ENCODE measurements around the gene MCM3AP. TPM values are rescaled to one million over a fixed set of nuclear protein-coding genes. Genes with fewer than 3 reads are reported as not detected.

MCM3AP gene
- total RNA-seq, 1 experiment from 2014 or later: 140 TPM

GRCh38 chr21:46253610-46254124 is 31.7 kb downstream of the MCM3AP start:
- intact Hi-C loops (cut with micrococcal nuclease): no loop called here
- no peak overlapping the region for H3K9ac ChIP-seq (ENCODE audit: low read length)
- no peak overlapping the region for H3K4me3 ChIP-seq (ENCODE audit: low read length)
- H3K9me2 ChIP-seq (replicated peaks; ENCODE audit: low read length): no peaks in the 10 kb centered on the region
- ATAC-seq (no peak), DNase-seq (no peak)
- H3K79me2 ChIP-seq (ENCODE audit: low read length): no peaks in the 10 kb centered on the region
- no peak overlapping the region for H2AFZ ChIP-seq (ENCODE audit: low read length)
- CTCF ChIA-PET: no interaction called here
- H3K36me3 ChIP-seq (ENCODE audit: low read depth, low read length): peaks cover 67% of the 10 kb centered on the region
- no peaks in the 10 kb centered on the region for H3K4me1 ChIP-seq (ENCODE audit: insufficient read depth, low read length)
- H4K20me1 ChIP-seq (ENCODE audit: low read length): no peaks in the 10 kb centered on the region
- TF ChIP-seq EZH2 (IDR thresholded peaks at IDR 0.05; ENCODE audit: low read length, unreplicated experiment): no peak
- TF ChIP-seq EZH2phosphoT487 (IDR thresholded peaks at IDR 0.05; ENCODE audit: borderline replicate concordance, low read length): no peak
- TF ChIP-seq CTCF (conservative IDR thresholded peaks at IDR 0.05; ENCODE audit: low read depth, low read length): no peak
- no peaks in the 10 kb centered on the region for H3K9me3 ChIP-seq (ENCODE audit: low read length)
- no TSS peak for BruUV-seq (replicated peaks)
- H3F3A ChIP-seq (ENCODE audit: low read length, unreplicated experiment): no peaks in the 10 kb centered on the region
- H3K27ac ChIP-seq (ENCODE audit: low read length): no peak overlapping the region
- no peak overlapping the region for H3K4me2 ChIP-seq (ENCODE audit: low read length)
- POLR2A ChIA-PET (ENCODE audit: unreplicated experiment): no interaction called here
- H3K27me3 ChIP-seq (ENCODE audit: low read length): no peaks in the 10 kb centered on the region

- no TSS peak for BruUV-seq (replicated peaks)
- Histone ChIP-seq H4K20me1 (ENCODE audit: low read length) (no peaks in the 10 kb centered on the region), H3K27ac (ENCODE audit: low read length) (no peak overlapping the region), H3K36me3 (ENCODE audit: low read depth, low read length) (peaks cover 66% of the 10 kb centered on the region), H3K9me2 (replicated peaks; ENCODE audit: low read length) (no peaks in the 10 kb centered on the region), H3K4me2 (ENCODE audit: low read length) (no peak overlapping the region), H3K4me1 (ENCODE audit: insufficient read depth, low read length) (no peaks in the 10 kb centered on the region), H3K27me3 (ENCODE audit: low read length) (no peaks in the 10 kb centered on the region), H3K9me3 (ENCODE audit: low read length) (no peaks in the 10 kb centered on the region), H2AFZ (ENCODE audit: low read length) (no peak overlapping the region), H3F3A (ENCODE audit: low read length, unreplicated experiment) (no peaks in the 10 kb centered on the region), H3K9ac (ENCODE audit: low read length) (no peak overlapping the region), H3K79me2 (ENCODE audit: low read length) (no peaks in the 10 kb centered on the region), H3K4me3 (ENCODE audit: low read length) (no peak overlapping the region)
- CTCF ChIA-PET: interaction anchor here (0.7 kb wide), 1 partner anchor 18 kb away, joined by 4 read pairs; no protein-coding TSS in a partner anchor
- DNase-seq: no peak
- POLR2A ChIA-PET (ENCODE audit: unreplicated experiment): no interaction called here
- TF ChIP-seq EZH2phosphoT487 (IDR thresholded peaks at IDR 0.05; ENCODE audit: borderline replicate concordance, low read length): no peak
- TF ChIP-seq CTCF (conservative IDR thresholded peaks at IDR 0.05; ENCODE audit: low read depth, low read length): no peak
- no peak for TF ChIP-seq EZH2 (IDR thresholded peaks at IDR 0.05; ENCODE audit: low read length, unreplicated experiment)
- ATAC-seq: no peak
- intact Hi-C loops (cut with micrococcal nuclease): no loop called here
Measured at GRCh38 chr21:46252840-46253239, 32.6 kb downstream of the MCM3AP start.

- H3K9me2 ChIP-seq (replicated peaks; ENCODE audit: low read length): no peaks in the 10 kb centered on the region
- H3F3A ChIP-seq (ENCODE audit: low read length, unreplicated experiment): no peaks in the 10 kb centered on the region
- H3K9me3 ChIP-seq (ENCODE audit: low read length): no peaks in the 10 kb centered on the region
- no peak overlapping the region for H2AFZ ChIP-seq (ENCODE audit: low read length)
- no peaks in the 10 kb centered on the region for H3K4me1 ChIP-seq (ENCODE audit: insufficient read depth, low read length)
- ChIA-PET CTCF (no interaction called here), POLR2A (ENCODE audit: unreplicated experiment) (no interaction called here)
- intact Hi-C loops (cut with micrococcal nuclease): no loop called here
- H3K9ac ChIP-seq (ENCODE audit: low read length): no peak overlapping the region
- no peaks in the 10 kb centered on the region for H3K79me2 ChIP-seq (ENCODE audit: low read length)
- TF ChIP-seq EZH2 (IDR thresholded peaks at IDR 0.05; ENCODE audit: low read length, unreplicated experiment) (no peak), EZH2phosphoT487 (IDR thresholded peaks at IDR 0.05; ENCODE audit: borderline replicate concordance, low read length) (no peak), CTCF (conservative IDR thresholded peaks at IDR 0.05; ENCODE audit: low read depth, low read length) (no peak)
- H3K27ac ChIP-seq (ENCODE audit: low read length): no peak overlapping the region
- ATAC-seq: no peak
- no peaks in the 10 kb centered on the region for H4K20me1 ChIP-seq (ENCODE audit: low read length)
- no peak for DNase-seq
- no peaks in the 10 kb centered on the region for H3K27me3 ChIP-seq (ENCODE audit: low read length)
- H3K4me2 ChIP-seq (ENCODE audit: low read length): no peak overlapping the region
- H3K4me3 ChIP-seq (ENCODE audit: low read length): no peak overlapping the region
- H3K36me3 ChIP-seq (ENCODE audit: low read depth, low read length): peaks cover 72% of the 10 kb centered on the region
- BruUV-seq (replicated peaks): no TSS peak
Measured at GRCh38 chr21:46250146-46250725, 35.2 kb downstream of the MCM3AP start.
